ENCODE results near the gene EXD3.

The EXD3 gene

DNA sequence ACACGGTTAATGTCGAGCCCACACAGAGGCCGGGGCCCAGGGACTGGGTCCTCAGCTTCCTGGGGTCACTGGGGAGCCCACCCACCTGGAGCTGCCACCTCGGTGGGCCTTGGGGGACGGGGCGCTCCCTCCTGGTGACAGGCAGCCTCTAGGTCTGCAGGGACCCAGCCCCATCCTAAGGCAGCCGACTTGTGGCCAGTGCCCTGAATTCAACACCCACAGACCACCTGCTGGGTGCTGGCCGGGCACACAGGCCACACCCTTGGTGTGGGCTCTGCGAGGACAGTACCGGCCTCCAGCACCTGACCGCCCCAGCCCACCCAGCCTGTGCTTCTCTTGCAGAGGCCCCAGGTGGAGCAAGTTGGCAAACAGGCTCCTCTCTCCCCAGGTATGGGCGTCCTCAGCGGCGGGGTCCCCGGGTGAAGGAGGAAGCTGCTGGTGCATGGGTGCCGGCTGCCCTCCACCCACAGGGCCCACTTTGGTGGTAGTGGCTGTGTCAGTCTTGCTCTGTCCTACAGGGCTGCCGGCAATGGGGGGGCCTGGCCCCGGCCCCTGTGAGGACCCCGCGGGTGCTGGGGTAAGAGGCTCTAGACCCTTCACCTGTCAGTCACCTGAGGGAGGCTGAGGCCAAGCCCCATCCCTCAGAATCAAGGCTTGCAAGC is 9.9 kb upstream of the EXD3 start:
- DNase-seq (ENCODE audit: low read depth) = no peak

DNA sequence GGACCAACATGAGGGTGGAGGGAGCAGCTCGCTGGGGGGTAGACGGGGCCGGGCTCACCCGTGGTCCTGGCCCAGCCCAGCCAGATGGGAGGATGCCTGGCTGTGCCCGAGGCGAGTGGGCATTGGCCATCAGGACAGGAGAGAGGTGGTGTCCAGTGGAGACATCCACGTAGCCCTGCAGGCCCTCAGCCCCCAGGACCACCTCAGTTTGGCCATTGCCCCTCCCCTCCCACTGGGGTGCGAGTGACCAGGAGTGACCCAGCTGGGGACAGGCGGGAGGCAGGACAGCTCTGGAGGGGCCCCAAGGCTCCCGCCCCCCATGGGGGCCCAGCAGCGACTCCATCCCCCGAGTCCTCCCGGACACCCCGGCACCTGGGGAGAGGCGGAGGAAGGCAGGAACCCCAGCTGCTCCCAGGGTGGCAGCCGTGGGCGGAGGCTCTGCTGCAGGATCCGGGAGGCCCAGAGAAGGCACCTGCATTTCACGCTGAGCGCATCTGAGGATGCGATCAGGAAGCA is 8.5 kb upstream of the EXD3 start:
- DNase-seq (ENCODE audit: low read depth) = no peak

DNA sequence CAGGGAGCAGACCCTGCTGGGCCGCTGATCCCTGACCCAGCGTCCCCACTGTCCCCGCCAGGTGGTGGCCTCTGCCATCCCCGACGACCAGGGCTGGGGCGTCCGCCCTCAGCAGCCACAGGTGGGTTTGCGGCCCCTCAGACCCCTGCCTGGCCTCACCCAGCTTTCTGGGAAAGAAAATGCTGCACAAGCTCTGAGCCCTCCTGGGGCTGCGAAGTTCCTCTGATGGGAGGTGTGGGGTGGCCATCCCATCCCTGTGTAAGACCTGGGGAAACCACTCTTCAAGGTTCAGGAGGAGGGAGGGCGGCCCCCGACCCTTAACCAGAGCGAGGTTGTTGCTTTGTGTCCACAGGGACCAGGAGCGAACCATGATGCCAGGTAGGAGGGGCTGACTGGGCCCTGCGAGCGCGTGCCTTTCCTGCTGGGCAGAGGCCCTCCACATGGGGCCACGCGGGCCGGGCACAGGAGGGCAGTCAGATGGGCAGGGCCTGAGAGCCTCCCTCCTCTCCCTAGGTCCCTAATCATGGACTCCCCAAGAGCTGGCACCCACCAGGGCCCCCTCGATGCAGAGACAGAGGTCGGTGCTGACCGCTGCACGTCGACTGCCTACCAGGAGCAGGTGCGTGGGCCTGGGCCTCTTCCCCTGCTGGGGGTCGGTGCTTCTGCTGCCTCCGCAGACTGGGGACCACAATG is 7.9 kb upstream of the EXD3 start:
- no peak for DNase-seq (ENCODE audit: low read depth)

DNA sequence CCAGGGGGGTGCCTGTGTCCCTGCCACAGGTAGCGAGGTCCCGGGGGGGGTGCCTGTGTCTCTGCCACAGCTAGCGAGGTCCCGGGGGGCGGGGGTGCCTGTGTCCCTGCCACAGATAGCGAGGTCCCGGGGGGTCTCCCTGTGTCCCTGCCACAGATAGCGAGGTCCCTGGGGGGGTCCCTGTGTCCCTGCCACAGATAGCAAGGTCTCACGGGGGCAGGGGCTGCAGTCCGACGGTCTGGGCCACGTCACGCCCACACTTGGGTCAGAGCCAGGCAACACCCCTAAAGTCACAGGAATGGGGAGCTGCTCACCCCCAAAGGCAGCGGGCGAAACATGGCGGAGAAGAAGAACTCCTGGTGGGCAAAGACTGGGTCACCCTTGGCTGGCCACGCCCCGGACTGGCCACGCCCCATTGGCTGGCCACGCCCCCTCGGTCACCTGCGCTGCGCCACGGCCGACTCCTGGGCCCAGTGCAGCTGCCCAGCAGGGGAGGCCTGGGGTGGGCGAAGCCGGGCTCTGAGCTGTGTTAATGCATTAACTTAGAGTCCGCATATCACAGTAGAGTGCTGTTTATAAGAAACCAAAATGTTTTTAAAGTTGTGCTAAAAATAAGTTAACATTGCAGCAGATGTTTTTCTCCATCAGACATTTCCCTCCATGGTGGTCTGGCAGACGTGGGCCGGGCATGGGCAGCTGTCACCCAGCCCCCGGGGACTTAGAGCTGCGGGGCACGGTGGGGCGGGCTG is 7.2 kb upstream of the EXD3 start:
- no peak for DNase-seq (ENCODE audit: low read depth)

DNA sequence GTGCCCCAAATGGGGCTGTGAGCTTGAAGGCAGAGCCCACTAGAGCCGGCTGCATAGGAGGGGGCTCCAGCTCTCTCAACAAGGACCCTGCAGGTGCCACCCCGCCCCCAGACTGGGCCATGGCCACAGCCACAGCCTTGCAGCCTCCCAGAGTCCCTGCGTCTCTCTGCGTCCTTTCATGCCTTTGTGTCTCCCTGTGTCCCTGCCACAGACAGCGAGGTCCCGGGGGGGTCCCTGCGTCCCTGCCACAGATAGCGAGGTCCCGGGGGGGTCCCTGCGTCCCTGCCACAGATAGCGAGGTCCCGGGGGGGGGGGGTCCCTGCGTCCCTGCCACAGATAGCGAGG is 6.6 kb upstream of the EXD3 start:
- DNase-seq (ENCODE audit: low read depth) = no peak

DNA sequence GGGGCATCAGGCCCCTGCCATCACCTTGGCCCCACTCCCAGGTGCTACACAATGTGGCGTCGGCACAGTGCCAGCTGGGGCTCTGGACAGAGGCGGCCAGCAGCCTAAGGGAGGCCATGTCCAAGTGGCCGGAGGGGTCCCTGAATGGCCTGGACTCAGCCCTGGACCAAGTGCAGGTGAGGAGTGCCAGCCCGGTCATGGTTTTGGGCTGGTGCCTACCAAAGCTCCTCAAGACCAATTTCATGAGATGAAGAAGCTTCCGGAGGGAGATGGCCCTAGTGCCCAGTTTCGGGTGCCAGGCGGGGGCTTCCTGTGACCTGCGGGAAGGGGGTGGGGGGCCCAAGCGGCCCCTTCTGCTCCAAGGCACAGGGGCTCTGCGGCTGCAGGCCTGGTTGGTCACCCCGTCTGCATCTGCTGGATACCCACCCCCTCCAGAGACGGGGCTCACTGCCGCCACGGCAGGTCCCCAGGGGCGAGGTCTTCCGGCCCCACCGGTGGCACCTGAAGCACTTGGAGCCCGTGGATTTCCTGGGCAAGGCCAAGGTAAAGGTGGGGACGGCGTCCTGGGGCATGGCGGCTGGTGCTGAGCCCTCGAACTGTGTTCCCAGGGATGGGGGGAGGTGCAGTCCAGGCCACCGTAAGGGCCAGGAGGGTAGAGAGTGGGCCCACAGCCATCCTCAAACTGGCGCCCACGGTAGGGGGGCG is 6.0 kb upstream of the EXD3 start:
- DNase-seq (ENCODE audit: low read depth) = no peak

DNA sequence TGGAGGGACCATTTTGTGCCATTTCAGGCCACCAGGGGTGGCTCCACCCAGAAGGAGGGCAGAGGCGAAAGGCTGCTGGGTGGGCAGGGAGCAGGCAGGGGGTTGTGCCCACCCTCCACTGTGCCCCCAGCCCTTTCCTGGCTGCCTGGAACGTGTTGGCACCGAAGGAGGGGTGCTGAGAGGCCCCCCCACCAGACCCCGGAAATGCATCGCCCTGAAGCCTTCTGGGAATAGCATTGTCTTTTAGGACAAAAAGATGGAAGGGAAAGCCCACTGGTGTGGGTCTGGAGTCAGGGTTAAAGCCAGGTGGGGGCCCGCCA is 5.3 kb upstream of the EXD3 start:
- DNase-seq (ENCODE audit: low read depth) = no peak

DNA sequence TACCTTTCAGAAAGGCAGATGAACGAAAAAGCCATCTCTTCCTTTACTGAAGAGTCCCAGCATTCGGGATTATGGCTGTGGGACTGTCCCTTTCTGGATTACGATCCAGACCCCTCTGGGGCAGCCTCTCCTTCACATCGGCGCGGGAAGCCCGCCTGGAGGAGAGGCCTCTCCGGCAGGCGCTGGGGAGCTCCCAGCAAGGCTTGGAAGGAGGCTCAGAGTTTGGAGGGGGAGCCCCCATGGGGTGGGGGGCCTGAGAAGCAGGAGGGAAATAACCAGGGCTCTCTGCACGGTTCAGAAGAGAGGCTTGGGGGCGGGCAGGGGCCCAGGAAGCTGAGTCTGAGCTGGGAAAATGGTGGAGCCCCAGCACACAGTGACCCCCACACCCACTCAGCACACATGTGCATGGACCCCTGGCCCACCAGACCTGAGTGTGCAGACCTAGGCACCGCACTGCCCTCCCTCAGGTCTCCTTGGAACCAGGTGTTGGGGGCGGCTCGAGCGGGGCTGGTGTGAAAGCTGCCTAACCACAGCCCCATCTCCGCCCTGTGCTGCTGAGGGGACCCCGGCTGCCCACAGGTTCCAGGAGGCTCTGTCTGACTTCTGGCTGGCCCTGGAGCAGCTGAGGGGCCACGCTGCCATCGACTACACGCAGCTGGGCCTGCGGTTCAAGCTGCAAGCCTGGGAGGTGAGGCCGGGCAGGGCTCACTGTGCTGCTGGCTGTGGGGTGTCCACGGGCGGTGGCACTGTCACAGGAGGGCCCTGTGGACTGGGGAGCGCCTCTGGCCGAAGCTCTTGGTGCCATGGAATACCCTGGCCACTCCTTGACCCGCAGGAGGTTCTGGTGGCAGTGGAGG is 4.7 kb upstream of the EXD3 start:
- no peak for DNase-seq (ENCODE audit: low read depth)

DNA sequence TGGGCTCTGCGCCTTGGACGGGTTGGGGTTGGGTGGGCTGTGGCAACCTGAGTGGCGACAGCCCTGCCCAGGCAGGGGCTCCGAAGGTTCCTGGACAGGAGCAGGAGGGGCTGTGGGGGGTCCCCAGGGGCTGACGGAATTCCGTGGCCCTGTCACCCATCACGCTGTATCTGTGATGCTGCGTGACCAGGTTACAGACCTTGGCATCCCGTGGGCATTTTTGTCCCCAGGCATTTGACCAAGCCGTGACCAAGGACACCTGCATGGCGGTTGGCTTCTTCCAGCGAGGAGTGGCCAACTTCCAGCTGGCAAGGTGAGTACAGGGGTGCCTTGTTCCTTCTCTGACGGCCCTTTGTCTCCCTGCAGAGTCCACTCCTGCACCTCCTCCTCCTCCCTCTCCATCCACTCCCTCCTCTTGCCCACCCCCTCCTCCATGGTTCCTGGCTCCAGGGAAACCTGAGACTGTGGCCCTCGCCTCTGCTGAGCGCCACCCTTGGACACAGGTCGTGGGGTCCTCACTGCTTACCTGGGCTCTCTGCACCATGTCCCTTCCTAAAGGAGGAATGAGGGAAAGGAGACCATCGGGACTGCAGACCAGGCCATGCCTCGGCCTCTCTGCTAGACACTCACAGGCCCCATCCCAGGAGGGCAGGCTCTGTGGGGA is 3.2 kb upstream of the EXD3 start:
- DNase-seq (ENCODE audit: low read depth) = no peak

DNA sequence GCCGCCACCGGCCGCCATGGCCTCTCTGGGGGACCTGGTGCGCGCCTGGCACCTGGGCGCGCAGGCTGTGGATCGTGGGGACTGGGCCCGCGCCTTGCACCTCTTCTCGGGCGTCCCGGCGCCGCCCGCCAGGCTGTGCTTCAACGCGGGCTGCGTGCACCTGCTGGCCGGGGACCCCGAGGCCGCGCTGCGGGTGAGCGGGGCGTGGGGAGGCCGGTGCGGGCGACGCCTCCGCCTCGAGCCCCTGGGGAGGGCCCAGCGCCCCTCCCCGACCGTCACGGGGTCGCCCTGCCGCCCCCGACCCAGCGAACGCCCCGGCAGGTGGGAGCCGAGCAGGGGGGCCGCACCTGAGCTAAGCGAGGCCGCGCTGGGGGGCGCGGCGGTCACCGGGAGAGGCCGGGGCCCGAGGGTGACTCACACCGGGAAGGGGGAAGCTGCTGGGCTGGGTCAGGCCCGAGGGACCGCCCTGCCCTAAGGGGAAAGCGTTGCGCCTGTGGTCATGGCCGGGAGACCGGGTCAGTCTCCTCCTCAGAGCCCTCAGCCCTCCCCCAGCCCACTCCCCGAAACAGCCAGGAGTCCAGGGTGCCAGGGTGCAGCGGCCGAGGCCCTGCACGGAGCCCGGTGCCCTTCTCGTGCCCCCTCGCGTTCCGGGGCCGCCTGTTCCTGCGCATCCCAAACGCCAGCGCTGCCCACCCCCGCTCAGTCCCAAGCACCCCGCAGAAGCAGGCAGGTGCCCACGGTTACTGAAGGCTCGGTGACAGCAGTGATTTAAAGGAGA is 741 bp upstream of the EXD3 start:
- no peak for DNase-seq (ENCODE audit: low read depth)

DNA sequence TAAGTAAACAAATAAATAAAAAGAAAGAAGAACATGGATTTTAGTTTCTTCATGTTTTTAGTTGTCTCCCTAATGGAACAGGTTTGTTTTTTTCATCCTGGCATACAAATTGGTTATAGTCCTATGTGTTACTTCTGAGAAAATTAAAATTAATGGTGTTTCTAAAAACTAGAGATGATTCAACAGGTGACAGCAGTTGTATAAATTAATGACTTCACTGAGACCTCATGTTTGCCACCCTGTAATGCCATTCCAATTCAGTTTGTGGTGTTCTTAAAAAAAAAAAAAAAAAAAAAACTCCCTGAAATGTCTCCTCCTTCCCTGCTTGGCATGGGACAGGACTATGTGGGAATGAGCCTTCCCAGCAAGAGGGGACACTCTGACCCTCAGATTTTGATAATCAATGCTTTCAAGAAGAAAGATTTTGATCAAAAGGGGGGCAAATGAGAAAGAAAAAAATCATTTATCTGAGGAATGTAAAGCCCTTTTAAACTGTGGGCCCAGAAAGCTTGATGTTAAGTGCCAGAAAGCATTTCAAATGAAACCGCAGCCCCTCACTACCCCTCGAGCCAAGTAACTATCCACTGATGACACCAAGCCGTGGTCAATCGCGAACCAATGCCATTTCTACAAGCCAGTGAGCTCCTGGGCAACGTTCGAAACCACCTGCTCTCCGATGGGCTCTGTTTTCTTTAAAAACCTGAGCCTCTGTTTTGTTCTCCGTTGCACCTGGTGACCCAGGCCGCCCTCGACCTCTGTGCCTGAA is 941 bp downstream of the EXD3 start:
- DNase-seq (ENCODE audit: low read depth) = no peak

DNA sequence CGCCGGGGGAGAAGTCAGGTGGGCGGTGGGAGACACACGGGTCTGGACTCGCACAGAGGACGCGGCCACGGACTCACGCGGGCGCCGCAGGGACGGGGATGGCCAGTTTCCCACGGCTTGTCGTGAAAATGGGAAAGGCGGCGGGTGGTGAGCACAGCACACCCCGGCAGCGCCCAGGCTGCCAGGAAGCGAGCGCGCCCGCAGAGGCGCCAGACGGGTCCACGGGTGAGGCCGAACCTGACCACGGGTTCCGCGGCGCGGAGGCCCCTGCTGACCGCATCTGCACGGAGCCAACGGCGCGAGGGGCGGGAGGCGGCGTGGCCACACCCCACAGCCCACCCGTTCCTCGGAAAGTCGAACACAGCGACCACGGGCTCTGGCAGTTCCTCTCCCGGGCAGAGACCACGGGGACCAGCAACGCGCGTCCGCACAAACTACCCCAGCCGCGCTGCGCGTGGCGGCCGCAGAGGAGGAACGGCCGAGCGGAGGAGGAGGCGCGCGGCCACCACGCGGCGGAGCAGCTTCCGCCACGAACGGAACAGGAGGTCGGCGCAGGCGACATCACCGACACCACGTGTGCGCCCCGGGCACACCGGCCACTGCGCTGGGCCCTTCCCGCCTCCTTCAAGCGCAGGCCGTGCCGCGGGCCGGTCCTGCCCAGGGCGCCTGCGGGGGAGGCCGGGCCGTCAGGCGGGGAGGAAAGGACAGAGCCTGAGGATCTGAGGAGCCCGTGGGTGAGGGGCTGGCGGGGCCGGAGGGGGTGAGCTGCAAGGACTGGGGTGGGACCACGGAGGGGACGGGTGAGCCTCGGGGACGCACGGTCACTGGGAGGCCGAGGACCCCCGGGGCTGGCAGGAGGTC is 5.6 kb downstream of the EXD3 start:
- DNase-seq (ENCODE audit: low read depth) = no peak

DNA sequence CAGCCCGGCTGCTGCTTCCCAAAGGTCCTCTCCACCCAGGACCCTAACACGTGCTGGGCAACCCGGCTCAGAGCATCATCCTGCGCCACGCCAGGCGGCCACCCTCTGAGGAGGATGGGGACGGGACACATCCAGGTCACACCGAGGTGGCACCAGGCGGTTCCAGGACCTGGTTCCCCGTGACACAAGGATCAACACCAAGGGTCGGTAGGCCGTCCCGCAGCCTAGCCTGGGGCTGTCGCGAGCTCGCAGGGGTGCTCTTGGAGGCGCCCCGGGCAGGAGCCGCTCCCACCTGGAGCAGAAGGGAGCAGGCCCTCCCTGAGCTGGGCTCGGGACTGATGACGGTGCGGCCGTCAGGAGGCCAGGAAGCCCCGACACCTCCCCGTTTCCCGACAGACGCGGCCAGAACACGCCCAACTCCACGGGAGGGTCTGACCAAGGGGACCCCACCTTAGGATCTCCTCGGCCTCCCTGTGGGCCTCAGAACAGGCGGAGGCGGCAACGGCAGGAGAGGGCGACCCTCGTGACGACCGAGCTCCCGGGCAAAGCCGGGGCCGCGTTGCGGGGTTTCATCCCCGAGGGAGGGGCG is 6.3 kb downstream of the EXD3 start:
- DNase-seq (ENCODE audit: low read depth) = no peak

DNA sequence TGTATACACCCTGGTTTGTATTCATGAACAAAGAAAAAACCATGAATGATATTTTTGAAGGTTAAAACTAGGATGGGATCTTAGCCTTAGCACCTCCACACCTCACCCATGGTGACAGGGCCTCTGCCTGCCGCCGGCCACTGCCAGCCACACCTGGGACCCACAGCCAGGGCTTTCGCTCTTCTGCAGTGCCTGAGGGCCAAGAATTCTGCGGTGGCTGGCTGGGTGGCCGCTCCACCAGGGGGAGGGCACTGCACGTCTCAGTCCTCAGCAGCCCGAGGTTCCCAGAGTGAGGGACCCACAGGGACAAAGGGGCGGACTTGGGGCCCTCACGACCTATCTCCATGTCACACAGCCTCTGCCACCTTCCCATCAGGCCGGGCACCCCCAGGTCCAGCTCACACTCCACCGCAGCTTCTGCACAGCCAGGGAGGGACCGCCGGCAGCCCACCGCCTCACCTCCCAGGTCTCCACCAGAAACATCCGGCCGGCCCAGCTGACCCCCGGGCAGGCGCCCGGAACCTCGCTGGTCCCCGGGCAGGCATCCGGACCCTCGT is 6.9 kb downstream of the EXD3 start:
- DNase-seq (ENCODE audit: low read depth) = no peak

DNA sequence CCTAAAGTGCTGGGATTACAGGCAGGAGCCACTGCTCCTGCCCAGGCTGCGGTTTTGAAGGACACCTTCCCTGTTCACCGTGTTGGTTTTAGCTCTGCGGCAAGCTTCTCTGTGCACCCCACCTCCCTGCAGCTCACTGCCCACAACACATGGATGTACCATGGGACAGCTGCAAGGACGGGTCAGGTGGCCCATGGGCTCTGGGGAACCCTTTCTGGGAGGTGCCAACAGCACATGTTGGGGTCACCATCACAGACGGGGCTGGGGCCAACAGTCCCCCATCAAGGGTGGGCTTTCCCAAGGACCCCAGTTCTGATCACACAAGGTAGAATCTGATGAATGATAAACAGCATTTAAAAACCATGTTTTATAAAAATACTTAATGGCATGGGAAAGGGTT is 7.5 kb downstream of the EXD3 start:
- no peak for DNase-seq (ENCODE audit: low read depth)

DNA sequence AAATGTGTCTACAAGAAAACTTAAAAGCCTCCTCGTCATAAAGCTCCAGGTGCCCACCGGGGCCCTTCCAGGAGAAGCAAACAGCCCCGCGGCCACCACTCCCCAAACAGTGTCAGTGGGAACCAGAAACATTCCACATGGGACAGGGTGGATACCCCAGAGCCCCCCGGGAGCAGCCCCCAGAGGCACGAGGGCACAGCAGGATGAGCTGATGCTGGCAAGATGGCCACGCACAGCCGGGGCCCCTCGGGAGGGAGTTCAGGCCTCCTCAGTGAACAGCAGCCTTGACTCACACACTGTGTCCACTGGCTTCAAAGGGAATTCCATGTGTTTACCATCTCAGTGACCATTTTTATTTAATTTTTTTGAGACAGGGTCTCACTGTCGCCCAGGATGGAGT is 10.5 kb downstream of the EXD3 start:
- no peak for DNase-seq (ENCODE audit: low read depth)

DNA sequence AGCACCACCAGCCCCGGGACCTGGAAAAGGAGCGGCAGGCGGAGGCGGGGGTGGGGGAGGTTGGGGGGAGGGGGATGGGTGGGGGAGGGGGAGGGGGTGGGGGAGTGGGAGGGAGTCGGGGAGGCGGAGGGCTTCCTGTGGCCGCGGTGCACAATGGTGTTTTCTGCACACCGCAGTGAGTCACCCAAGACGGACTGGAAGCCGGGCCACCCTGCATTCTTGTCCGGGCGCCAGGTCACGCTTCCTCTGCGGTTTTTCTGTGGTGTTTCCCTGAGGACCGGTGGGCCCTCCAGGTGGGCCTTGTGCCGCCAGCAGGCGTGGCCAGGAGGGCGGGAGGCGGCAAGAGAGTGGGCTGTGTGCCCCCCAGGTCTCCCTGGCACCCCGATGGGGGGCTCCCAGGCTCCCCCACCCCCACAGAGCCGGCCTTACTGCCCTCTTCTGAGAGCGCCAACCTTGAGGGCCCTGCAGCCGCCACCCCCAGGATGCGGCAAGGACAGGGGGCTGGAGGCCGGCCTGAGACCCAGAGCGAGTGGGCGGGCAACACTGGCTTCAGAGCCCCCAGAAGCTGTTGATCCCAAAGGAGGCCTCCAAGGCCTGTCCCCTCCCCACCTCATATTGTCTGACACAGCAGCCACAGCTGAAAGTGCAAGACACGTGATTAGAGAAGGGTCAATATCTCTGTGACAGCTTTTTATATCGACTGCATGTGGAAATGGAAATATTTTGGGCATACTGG is 11.1 kb downstream of the EXD3 start:
- DNase-seq (ENCODE audit: low read depth) = no peak

Data from T follicular helper cell (primary cell).